ENCODE results near the gene SIDT2.
"Not testable (repeated sequence)": the region's sequence is repeated elsewhere in the genome, so short reads cannot be mapped to it uniquely, and the experiment has no call there.

Gene SIDT2

DNA sequence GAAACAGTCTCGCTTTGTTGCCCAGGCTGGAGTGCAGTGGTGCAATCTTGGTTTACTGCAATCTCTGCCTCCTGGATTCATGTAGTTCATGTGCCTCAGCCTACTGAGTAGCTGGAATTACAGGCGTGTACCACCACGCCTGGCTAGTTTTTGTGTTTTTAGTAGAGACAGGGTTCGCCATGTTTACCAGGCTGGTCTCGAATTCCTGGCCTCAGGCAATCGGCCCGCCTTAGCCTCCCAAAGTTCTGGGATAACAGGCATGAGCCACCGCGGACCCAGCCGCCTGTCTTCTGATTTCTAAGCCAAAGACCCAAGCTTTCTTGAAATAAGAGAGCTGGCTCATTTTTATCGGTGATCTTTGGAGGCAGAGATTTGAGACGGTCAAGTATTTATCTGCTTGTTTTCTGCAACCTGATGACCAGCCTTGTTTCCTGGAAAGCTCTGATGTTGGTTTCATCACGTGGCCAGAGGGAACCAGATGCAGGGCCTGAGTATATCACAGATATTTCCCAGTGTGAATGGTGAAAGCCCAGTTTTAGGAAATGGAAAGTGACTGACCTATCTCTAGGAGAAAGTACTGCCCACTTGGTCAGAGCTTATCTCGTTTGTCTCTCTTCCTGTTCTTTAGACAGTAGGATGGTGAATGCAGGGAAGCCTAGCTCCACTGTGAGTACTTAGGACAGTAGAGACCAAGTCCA, 5.7 kb upstream of the SIDT2 start:
- no peak for DNase-seq

DNA sequence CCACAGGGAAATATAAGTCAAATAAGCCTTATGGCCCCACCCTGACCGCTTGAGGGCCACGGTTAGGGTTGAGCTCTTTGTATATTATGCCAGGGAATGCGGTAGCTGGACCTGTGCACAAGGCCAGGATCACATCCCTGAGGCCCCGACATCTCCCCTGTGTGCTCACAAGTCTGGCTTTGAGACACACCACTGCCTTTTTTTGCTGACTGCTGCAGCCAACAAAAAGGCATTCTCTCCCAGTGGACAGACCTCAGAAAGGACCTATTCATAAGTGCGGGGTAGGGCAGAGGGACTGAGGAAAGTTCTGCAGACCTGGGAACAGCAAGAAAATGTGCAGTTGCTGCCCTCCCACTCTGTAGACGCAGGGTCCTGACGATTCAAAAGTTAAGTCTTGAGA, 3.4 kb upstream of the SIDT2 start:
- DNase-seq: no peak

DNA sequence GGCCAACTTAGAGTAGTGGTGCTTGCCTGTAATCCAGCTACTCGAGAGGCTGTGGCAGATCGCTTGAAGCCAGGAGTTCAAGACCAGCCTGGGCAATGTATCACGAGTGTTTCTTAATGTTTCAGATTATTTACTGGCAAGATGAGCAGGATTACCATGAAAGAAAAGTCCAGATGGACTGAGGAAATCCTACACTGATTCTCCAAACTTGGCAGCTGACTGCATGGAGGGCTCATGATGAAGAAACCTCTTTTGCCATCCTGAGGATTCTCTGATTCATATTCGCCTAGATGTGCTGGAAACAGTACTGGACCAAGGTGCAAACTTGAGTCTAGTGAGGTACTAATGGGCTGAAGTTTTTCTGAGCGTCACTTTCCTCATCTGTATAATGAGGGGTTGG, 2.8 kb upstream of the SIDT2 start:
- no peak for DNase-seq

DNA sequence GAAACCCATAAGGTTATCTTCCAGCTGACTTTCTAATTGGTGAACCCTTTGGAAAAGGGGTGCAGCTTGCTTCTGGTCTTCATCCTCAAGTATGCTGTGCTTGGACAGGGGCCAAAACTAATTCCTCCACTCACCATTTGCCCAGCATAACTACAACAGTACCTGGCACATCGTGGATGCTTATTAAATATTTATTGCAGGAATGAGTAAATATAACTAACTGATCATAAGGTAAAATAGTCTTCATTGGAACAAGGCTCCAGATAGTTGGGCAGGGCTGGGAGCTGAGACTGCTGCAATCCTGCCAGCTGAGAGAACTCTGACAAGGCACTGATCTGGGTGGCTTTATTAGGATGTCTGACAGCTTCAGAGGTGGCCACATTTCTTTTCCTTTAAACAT, 2.4 kb upstream of the SIDT2 start:
- no peak for DNase-seq

DNA sequence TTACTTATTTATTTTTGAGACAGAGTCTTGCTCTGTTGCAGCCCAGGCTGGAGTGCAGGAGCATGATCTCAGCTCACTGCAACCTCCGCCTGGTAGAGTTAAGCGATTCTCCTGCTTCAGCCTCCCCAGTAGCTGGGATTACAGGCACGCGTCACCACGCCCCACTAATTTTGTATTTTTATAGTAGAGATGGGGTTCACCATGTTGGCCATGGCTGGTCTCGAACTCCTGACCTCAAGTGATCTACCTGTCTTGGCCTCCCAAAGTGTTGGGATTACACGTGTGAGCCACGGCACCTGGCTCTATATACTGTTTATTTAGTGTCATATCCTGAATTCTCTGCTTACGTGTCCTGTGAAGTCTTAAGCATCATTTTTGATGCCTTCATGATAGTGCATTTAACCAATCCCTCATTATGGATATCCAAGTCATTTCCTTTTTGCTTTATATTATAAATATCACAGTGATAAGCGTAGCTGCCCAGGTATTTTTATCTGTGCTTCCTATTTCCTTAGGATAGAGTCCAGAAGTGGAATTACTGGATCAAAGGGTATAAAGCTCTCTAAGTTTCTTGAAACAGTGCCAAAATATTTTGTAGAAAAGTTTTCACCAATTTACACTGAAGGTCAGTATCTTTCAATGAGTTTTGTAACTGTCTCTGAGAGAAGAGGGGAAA, 871 bp upstream of the SIDT2 start:
- DNase-seq: no peak

DNA sequence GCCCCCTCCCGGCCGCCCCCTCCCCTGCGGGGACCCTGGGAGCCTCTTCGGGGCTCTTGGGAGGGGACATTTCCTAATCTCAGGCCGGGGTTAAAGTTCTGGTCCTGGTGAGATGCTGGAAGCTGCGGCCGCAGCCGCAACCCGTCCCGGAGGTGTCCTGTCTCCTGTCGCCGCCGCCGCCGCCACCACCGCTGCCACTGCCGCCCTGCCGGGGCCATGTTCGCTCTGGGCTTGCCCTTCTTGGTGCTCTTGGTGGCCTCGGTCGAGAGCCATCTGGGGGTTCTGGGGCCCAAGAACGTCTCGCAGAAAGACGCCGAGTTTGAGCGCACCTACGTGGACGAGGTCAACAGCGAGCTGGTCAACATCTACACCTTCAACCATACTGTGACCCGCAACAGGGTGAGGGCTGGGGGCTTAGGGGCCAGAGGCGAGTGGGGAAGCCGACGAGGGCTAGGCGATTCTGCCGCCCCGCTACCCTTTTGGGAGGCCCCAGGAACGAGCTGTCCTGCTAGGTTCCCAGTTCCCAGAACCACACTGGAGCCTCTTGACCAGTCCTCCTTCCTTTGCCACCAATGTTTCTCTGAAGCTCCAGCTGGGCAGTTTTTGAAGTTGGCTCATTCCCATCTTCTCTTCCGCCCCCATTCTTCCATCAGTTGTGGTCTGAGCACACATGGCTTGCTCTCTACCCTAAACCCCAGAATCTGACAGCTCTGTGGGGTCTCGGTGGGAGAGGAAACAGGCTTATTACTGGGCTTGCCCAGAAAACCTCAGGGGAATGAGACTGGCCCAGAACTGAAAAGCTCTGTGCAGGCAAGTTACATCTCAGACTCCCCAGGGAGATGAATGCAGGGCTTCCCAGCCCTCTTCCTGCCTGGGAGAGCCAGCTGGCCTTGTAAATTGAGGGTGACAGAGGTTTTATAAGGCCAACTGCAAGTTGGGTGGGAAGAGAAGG, 781 bp downstream of the SIDT2 start:
- DNase-seq: peak; percentile 73

DNA sequence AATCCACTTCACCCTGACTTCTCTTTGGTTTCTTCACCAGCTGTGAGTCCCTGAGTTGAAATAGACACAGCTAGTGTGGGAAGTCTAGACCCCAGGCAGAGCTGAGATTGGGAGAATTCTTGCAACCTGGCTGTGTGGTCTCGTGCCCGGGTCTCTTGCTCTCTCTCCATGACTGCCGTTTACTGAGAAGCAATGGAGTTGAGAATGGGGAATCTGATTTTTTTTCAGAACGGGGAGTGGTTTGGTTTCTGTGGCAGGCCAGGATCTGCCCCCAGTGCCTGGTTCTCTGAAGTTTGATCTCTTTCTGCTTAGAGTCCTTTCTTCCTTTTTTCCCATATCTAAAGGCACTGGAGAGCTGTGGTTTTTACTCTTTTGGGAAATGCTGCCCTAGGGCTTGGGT, 1.5 kb downstream of the SIDT2 start:
- peak; percentile 75 for DNase-seq

DNA sequence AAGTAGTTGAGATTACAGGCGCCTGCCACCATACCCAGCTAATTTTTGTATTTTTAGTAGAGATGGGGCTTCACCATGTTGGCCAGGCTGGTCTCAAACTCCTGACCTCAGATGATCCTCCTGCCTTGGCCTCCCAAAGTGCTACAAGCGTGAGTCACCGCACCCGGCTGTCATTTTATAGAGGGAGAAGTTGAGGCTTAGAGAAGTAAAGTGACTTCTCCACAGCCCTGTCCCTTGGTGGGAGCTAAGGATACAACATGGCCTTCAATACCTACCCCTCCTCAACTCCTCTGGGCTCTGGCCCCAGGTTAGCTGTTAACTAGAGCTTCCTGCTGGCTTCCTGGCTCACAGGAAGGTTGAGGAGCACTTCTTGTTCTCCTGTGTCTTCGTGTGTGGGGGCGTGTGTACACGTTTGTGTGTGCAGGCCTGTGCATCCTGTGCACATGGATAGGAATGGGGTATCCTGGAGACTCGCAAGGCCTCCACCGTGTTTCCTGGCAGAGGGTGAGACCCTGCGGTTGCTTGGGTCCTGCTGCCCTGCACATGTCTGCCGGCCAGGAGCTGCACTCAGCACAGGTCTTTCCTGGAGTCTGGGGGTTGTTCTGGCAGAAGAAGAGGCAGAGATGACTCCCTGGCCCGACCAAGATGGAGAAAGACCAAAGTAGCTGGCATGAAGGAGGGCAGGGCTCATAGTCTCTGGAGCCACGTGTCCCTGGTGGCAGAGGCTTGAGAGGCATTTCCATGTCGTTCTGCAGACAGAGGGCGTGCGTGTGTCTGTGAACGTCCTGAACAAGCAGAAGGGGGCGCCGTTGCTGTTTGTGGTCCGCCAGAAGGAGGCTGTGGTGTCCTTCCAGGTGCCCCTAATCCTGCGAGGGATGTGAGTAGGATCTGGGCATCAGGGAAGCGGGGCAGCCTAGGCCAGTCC, 2.4 kb downstream of the SIDT2 start:
- DNase-seq: peak; percentile 92

DNA sequence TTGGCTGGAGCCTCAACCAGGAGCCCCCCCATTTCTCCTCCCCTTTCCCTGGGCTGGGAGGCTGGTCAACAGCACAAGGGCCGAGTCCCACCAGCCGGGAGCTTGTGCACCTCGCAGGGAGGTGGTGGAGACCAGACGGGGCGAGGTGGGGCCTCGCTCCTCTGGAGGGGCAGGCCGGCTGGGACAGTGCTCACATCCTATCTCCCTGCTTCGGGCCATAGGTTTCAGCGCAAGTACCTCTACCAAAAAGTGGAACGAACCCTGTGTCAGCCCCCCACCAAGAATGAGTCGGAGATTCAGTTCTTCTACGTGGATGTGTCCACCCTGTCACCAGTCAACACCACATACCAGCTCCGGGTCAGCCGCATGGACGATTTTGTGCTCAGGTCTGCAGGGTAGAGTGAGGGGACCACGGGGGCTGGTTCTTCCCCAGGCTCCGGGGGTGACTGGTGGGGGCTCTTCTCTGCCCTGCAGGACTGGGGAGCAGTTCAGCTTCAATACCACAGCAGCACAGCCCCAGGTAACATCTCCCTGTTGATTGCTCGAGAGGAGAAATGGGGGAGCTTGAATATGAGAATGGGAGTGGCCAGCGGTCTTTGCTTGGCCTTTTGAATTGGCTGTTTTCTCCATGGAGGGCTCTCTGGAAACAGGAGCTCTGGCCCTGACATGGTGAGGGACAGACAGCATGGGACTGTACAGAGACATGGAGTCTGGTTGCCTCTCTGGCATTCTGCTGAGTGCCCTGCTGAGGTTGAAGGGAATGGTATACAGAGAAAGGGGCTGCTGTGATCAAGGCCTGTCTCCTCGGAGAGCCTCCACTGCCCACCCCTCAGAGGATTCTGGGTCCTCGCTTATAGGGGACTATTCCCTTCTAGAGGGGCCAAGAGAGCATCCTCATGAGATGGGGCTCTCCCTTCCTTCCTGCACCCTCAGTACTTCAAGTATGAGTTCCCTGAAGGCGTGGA, 3.3 kb downstream of the SIDT2 start:
- DNase-seq: no peak

DNA sequence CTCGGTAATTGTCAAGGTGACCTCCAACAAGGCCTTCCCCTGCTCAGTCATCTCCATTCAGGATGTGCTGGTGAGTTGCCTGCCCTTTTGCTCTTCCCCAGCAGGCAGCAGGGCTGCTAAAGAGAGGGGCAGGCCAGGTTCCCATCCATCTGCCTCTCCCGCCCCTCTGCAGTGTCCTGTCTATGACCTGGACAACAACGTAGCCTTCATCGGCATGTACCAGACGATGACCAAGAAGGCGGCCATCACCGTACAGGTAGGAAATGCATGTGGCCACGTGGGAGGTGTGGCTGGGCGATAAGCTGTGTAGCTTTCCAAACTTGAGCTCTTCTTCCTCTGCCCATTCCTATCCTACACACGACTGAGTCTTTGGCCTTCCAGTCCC, 4.0 kb downstream of the SIDT2 start:
- no peak for DNase-seq

DNA sequence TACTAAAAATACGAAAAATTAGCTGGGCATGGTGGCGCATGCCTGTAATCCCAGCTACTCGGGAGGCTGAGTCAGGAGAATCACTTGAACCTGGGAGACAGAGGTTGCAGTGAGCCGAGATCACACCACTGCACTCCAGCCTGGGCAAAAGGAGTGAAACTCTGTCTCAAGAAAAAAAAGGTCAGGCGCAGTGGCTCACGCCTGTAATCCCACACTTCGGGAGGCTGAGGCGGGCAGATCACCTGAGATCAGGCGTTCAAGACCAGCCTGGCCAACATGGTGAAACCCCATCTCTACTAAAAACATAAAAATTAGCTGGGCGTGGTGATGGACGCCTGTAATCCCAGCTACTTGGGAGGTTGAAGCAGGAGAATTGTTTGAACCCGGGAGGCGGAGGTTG, 4.6 kb downstream of the SIDT2 start:
- not testable (repeated sequence) for DNase-seq

DNA sequence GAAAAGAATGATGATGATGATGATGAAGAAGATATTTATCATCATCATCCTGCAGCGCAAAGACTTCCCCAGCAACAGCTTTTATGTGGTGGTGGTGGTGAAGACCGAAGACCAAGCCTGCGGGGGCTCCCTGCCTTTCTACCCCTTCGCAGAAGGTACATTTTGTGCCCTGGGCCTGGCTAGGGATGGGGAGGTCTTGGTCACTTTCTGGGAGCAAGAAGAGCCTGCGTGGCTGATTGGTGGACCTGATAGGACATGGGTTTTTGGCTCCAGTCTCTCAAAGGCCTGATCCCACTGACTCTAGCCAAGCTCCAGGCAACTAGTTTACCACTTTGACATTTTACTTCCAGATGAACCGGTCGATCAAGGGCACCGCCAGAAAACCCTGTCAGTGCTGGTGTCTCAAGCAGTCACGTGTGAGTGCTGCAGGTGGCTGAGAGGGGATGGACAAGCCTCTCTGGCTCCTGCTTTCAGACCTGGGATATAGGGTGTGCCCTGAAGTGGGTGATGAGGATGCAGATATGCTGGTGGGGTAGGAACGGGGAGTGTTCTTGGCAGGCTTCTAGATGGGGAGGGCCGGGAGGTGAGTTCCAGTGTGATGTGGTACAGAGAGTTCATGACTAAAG, 5.3 kb downstream of the SIDT2 start:
- no peak for DNase-seq

DNA sequence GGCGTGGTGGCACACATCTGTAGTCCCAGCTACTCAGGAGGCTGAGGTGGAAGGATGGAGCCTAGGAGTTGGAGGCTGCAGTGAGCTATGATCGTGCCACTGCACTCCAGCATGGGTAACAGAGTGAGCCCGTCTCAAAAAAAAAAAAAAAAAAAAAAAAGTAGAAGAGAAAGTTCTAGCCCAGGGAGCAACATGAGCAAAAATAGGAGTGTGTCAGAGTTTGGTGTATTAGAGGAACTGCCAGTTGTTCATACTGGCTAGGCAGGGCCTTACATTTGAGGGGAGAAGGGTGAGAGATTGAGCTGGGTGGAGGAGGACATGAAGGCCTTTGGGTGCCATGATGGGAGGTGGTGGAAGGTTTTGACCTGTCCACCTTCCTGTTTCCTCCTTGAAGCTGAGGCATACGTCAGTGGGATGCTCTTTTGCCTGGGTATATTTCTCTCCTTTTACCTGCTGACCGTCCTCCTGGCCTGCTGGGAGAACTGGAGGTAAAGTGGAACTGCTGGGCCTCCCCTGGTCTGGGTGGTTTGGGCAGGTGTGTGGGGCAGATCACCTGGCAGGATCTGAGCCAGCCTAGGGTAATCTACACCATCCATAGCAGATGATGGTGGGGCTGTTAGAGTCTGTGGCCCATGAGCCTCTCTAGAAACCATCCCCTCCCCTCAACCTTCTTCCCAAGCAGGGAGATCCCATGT, 7.3 kb downstream of the SIDT2 start:
- DNase-seq: no peak

DNA sequence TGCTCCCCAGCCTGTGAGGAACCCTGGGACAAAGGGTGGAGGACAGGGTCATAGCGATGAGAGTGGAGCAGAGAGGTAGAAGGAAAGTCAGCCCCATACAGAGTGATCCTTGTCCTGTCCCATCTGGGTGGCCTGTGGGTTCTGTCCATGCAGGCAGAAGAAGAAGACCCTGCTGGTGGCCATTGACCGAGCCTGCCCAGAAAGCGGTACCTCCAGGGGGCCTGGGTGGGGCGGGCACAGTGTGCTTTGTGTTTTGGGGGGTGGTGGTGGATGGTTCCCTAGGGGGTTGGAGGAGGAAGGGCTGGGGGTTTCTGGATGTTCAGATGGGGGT, 7.9 kb downstream of the SIDT2 start:
- DNase-seq: no peak

DNA sequence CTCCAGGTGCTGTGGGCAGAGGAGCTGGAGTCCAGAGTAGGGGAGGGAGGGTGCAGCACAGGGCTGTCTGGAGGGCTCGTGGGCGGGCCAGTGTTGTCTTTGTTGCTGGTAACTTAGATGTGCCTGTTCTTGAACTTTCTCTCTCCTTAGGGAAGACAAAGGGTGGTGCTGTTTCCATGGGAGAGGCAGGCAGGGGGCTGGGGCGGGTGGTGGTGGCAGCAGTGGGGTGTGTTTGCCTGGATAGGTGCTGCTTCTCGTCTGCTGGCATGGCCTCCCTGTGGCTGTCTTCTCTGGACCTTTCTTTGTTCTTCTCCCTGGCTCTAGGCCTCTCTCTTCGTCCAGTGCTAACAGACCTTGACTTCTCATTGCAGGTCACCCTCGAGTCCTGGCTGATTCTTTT, 8.5 kb downstream of the SIDT2 start:
- no peak for DNase-seq

DNA sequence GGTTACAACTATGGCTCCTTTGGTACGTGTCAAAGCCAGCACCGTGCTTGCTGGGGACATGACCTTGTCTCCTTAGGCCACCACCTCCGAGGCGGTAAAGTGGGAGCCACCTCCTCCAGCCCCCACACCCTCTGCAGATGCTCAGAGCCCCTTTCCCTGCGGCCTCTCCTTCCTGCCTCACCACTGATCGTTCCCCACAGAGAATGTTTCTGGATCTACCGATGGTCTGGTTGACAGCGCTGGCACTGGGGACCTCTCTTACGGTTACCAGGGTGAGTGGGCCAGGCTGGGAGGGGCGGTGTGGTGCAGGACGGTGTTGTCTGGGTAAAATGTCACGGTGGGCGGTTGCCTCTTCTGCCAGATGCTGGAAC, 8.9 kb downstream of the SIDT2 start:
- DNase-seq: no peak

DNA sequence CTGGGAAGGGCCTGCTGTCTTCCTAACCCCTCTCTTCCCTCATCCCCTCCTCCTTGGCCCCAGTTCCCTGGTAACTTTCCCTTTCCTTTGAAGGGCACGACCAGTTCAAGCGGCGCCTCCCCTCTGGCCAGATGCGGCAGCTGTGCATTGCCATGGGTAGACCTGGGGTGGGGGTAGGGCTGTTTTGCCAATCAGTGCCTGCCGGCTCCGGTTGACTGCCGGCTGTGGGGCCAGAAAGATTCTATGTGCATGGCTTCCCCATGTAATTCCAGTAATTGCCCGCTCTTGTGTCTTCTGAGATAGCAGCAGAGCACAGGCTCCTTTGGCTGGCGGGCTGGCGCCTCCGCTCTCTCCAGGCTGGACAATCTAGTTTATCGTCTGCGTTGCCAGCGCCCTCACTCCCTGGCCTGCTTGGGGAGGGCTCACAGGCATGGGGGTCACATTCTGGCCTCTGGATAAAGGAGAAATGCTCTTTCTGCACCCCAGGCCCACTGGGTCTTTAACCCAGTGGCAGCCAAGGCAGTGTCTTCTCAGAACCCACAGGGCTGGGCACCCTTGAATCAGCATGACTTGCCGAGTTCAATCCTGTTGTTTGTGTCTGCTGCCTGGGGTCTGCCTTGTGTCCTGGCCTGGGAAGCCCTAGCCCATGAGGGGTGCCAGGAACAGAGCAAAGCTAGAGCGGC, 9.4 kb downstream of the SIDT2 start:
- no peak for DNase-seq

DNA sequence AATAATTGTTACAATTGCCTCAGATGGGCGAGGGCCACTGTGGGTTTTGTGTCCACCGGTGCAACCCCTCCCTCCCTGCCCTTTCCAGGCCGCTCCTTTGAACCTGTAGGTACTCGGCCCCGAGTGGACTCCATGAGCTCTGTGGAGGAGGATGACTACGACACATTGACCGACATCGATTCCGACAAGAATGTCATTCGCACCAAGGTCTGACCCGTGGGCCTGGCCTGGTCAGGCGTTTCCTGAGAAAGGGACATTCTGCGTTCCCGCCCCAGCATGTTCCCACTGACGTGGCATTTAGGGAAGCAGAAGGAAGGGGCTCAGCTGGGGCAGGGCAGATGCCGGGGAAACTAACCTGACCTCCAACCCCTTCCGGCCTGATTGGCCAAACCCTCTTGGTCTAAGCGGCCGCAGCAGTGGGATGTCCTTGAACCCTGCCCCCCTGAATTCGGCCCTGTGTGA, 10.1 kb downstream of the SIDT2 start:
- DNase-seq: no peak

DNA sequence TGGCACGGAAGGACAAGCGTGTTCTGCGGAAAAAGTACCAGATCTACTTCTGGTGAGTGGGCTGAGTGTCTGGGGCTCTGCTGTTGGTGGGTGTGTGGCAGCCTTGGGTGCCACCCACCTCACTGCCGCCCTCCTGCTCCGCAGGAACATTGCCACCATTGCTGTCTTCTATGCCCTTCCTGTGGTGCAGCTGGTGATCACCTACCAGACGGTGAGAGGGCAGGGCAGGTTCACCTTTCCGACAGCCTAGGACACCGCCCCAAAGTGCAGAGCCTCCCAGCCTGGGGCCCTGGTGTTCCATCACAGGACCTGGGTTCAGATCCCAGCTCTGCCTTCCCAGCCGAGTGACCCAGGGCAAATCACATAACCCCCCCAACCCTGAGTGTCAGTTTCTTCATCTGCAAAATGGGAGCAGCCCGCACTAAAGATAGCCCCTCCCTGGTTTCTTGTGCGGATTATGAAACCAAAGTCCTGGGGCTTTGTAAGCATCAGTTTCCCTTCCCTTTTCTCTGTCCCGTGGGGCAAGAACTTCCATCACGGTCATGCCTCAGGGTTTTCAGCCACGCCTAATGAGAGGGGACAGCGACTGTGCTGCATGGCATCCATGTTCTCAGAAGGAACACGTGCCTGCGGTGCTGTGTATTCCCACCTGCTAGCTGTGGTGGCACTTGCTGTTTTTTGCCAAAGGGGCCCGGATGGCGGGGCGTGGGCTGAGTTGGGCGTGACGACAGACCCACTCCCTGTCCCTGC, 10.8 kb downstream of the SIDT2 start:
- DNase-seq: no peak

Measured in GF-D8 (cell line).